ENCODE results near the gene FN3K.

FN3K gene

DNA sequence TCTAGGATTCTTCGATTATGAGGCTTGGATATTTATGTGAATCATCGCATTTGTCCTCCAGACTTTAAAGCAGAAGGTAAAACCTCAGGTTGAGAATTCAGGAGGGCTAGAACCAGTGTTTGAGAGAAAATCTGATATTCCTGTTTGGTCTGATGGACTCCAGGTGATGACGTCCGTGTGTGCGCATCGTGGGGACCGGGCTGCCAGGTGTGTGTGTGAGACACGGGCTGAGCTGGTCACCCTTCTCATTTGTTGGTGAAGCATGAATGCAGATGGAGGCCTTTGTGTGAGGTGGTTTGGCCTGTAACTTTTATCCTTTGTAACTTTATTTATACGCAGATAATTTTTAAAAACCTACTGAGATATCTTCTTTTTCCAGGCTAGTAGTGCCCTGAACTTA is 61.6 kb downstream of the FN3K start:
- DNase-seq: no peak

- no peak for DNase-seq
Measured at GRCh38 chr17:82798752-82799151, 63.3 kb downstream of the FN3K start.

GRCh38 chr17:82799591-82799990 is 64.2 kb downstream of the FN3K start:
- DNase-seq: no peak
